LNCAP (cell line): ENCODE results near the gene WDCP.

Experiments used
- TF ChIP-seq, protein P1 (sequence below): fragments of 450-650 bp; IDR thresholded peaks from 2 replicates; pipeline ENCODE4 v1.5.1; 2017; ENCODE audit warnings: mild to moderate bottlenecking

Gene WDCP

DNA sequence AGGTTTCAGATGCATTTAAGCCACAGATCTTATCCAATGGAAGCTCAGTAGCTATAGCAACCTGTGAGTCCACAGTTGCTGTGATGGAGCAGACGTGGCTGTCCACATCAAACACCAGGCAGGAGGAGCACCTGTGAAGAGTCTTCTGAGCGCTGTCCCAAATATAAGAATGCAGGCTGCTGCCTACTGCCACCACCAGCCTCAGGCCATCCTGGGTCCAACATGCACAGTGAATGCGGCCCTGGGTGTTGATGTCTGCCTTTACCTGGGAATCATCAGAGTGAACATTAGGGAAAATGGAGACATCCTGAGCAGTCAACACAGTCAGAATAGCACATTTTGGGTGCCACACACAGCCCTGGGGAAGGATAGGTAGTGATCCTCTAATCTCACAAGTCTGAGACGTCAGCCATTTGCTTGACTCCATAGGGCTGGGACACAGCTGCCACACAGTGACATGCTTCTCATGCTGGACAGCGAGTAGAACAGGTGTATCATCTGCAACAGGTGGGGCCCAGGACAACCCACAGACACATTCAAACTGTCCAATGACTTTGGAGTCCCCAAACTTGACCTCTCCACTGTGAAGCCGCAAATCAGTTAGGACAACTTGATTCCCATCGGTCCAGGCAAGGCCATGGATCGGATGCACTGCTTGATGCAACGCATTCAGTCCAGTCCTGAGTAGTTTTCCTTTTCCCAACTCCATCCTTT, 8.2 kb downstream of the WDCP start:
- TF ChIP-seq, protein P1, sequence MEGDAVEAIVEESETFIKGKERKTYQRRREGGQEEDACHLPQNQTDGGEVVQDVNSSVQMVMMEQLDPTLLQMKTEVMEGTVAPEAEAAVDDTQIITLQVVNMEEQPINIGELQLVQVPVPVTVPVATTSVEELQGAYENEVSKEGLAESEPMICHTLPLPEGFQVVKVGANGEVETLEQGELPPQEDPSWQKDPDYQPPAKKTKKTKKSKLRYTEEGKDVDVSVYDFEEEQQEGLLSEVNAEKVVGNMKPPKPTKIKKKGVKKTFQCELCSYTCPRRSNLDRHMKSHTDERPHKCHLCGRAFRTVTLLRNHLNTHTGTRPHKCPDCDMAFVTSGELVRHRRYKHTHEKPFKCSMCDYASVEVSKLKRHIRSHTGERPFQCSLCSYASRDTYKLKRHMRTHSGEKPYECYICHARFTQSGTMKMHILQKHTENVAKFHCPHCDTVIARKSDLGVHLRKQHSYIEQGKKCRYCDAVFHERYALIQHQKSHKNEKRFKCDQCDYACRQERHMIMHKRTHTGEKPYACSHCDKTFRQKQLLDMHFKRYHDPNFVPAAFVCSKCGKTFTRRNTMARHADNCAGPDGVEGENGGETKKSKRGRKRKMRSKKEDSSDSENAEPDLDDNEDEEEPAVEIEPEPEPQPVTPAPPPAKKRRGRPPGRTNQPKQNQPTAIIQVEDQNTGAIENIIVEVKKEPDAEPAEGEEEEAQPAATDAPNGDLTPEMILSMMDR = no peak

DNA sequence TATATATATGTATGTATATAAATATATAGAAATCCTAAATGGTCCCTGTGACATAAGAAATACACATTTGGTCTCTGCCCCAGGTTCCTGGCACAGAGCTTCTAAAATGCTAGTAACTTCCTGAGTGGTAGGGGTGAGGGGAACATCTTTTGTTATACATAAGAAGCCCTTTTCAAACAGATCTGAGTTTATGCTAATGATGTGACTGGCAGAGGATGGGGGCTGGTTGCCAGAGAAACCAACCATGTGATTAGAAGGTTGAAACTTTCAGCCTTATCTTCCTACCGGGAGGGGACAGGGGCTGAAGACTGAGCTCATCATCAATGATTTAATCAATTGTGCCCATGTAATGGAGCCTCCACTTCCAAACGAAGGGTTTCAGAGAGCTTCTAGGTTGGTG, 21.0 kb downstream of the WDCP start:
- TF ChIP-seq, protein P1 = no peak

DNA sequence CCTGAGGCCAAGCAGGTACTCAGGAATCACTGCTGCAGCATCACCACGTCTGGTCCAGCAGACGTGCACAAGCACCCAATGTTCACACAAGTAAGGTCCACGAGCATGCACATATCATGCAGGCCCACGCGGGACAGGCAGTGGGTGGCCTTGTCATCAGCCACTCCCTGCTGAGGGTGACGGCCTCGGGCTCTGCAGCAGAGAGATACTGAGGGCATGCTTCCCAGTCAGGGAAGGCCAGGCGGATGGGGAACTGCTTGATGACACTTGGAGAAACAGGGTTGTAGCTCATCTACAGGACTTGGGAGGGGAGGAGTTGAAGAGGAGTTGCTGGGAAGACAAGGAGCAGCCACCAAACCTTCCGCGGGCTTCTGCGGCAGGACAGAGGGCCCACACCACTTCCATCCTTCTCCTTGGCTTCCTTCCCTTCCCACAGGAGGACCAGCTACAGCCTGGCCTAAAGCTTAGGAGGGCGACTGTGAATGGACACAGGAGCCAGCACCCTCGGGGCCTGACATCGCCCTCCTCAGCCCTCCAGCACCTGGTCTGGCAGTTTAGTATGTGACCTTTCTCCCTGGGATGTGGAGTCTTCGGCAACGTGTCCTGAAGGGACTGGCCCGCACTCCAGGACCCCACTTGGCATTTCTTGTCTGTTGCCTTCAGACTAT, 22.1 kb downstream of the WDCP start:
- TF ChIP-seq, protein P1 = no peak

DNA sequence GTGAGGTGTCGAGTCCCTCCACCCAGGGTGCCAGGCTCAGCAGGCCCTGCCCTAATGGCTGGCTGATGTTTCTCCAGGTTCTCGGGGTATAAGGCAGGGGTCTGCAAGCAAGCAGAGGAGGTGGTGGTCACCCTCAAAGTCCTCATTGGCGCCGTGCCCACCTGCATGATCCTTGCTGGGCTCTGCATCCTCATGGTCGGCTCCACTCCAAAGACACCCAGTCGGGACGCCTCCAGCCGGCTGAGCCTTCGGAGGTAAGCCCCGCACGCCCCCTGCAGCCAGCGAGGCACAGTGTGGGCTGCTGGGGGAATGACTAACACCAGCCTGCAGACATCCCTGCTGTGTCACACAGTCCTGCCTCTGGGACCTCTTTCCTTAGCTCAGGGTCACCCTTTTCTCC, 23.2 kb downstream of the WDCP start:
- TF ChIP-seq, protein P1 = no peak

DNA sequence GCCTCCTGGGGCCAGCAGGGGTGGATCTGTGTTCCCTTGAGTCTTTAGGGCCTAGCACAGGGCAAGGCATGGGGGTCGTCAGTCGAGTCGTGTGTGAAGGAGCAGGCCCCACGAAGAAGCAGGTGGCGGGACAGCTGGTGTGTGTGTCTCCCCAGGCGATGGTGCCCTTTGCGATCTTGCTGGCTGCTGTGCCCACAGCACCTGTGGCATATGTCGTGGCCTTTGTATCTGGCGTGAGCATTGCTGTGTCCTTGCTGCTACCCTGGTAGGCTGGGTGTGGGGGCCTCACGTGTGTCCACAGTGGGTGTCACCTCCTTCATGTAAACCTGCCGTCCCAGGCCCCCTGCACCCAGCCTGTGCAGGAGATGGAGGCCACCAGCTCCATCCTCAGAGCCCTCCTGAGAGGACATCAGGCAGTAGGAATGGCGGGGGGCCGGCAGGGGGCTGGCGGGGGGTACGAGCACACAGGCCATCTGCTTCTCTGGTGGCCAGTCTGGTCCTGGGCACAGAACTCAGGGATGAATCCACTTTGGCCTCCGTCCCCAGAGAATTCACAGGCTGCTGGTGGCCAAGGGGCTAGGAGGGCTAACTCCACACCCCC, 24.1 kb downstream of the WDCP start:
- TF ChIP-seq, protein P1 = no peak

DNA sequence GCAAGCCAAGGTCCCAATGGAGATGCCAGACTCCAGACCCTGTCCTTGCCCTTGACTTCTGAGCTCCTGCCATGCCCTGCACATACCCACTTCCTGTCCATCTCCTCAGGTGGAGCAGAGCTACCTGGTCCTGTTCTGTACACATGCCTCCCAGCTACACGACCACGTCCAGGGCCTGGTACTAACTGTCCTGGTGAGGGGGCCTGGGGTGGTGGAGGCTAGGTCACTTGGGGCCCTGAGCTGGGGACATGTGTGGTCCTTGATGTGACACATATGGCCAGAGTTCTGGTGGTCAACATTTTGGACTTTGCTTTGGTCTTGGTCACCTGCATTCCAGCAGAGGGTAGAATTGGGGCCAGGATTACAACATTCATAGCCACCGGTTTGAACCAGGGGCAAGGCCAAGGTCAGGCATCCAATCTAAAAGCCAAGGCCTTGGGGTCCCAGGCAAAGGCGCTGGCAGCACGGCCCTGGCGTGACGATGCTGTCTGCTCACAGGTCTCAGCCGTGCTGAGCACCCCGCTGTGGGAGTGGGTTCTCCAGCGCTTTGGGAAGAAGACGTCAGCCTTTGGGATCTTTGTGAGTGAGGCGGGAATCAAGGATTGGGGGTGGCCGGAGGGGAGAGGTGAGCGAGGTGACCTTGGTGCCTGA, 24.7 kb downstream of the WDCP start:
- TF ChIP-seq, protein P1 = no peak

DNA sequence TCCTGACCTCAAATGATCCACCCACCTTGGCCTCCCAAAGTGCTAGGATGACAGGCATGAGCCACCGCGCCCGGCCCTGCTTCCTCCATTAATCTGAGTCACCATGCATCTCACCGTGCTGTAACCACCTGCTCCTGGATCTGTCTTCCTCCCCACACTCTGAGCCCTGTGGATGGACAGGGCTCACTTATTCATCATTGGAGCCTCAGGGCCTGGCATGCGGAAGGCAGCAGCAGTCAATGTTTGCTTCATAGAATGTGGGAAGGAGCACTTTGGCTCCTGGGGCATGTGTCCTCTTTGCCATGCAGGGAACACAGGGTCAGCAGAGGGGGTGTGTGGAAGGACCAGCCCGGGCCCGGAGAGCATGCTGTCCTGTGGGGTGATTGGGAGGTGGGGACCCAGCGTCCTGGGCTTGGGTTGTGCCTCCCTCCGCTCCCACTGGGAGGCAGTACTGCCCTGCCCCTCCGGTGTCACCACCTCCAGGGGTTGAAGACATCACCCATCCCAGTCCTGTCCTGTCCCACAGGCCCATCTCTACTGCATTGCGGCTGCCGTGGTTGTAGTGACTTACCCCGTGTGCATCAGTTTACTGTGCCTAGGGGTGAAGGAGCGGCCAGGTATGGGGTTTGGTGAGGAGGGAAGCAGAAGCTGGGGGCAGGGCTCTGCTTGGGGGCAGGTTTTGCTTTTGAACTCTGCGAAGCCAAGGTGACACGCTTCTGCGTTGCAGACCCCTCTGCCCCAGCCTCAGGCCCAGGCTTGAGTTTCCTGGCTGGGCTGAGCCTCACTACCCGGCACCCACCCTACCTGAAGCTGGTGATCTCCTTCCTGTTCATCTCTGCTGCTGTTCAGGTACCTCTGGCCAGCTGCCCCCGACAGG, 25.8 kb downstream of the WDCP start:
- TF ChIP-seq, protein P1 = no peak
